HEK293 (cell line): Measurements from ENCODE around the gene HLA-DMA.

Experiments used
- GLIS1 ChIP-seq: fragments of 450-650 bp; formaldehyde crosslinking; IDR thresholded peaks from 2 replicates; pipeline ENCODE4 v1.5.1; 2016; ENCODE audit warnings: missing biosample characterization, missing genetic modification characterization
- MYNN ChIP-seq: fragments of 450-650 bp; formaldehyde crosslinking; IDR thresholded peaks from 2 replicates; pipeline ENCODE4 v1.5.1; 2016; ENCODE audit warnings: missing biosample characterization, missing genetic modification characterization, borderline replicate concordance
- SETDB1 ChIP-seq: IDR thresholded peaks from one replicate; pipeline ENCODE4 v1.6.1; 2017; ENCODE audit warnings: mild to moderate bottlenecking, low read length, moderate library complexity, mixed read lengths; ENCODE audit not compliant: insufficient read length
- SP3 ChIP-seq: fragments of 450-650 bp; formaldehyde crosslinking; IDR thresholded peaks from 2 replicates; pipeline ENCODE4 v1.5.1; 2016; ENCODE audit warnings: missing biosample characterization, missing genetic modification characterization
- ZFHX2 ChIP-seq: fragments of 450-650 bp; formaldehyde crosslinking; conservative IDR thresholded peaks from 2 replicates; pipeline ENCODE4 v1.5.1; 2016; ENCODE audit warnings: missing biosample characterization, missing genetic modification characterization
- ZNF10 ChIP-seq: fragments of 450-650 bp; formaldehyde crosslinking; IDR thresholded peaks from 2 replicates; pipeline ENCODE4 v1.5.1; 2017; ENCODE audit warnings: missing biosample characterization, missing genetic modification characterization
- ZNF138 ChIP-seq: fragments of 450-650 bp; formaldehyde crosslinking; IDR thresholded peaks from 2 replicates; pipeline ENCODE4 v1.5.1; 2016; ENCODE audit warnings: missing biosample characterization, missing genetic modification characterization, borderline replicate concordance
- ZNF157 ChIP-seq: fragments of 450-650 bp; formaldehyde crosslinking; IDR thresholded peaks from 2 replicates; pipeline ENCODE4 v1.5.1; 2016; ENCODE audit warnings: missing biosample characterization, missing genetic modification characterization
- ZNF169 ChIP-seq: fragments of 450-650 bp; formaldehyde crosslinking; IDR thresholded peaks from 2 replicates; pipeline ENCODE4 v1.5.1; 2016; ENCODE audit warnings: missing biosample characterization, missing genetic modification characterization
- ZNF341 ChIP-seq: fragments of 450-650 bp; formaldehyde crosslinking; IDR thresholded peaks from 2 replicates; pipeline ENCODE4; 2016; ENCODE audit warnings: low read depth, missing biosample characterization, missing genetic modification characterization
- ZNF366 ChIP-seq: fragments of 450-650 bp; formaldehyde crosslinking; conservative IDR thresholded peaks from 2 replicates; pipeline ENCODE4 v1.5.1; 2016; ENCODE audit warnings: missing biosample characterization, missing genetic modification characterization
- ZNF585B ChIP-seq: fragments of 450-650 bp; formaldehyde crosslinking; IDR thresholded peaks from 2 replicates; pipeline ENCODE4 v1.5.1; 2016; ENCODE audit warnings: missing biosample characterization, missing genetic modification characterization
- ZNF629 ChIP-seq: fragments of 450-650 bp; formaldehyde crosslinking; IDR thresholded peaks from 2 replicates; pipeline ENCODE4 v1.5.1; 2017; ENCODE audit warnings: missing biosample characterization, missing genetic modification characterization
- ZSCAN30 ChIP-seq: fragments of 450-650 bp; IDR thresholded peaks from 2 replicates; pipeline ENCODE4 v1.5.1; 2018; ENCODE audit warnings: missing biosample characterization, mild to moderate bottlenecking, missing genetic modification characterization, moderate library complexity
- ZXDB ChIP-seq: fragments of 450-650 bp; formaldehyde crosslinking; IDR thresholded peaks from 2 replicates; pipeline ENCODE4 v1.5.1; 2016; ENCODE audit warnings: missing biosample characterization, missing genetic modification characterization
- TF ChIP-seq, protein P1 (sequence below): sonication (generic); formaldehyde crosslinking; IDR thresholded peaks from 2 replicates; pipeline ENCODE4 v1.8.1; 2022; ENCODE audit warnings: mild to moderate bottlenecking, moderate library complexity, missing genetic modification reagents
- TF ChIP-seq, protein P2 (sequence below): IDR thresholded peaks from 2 replicates; pipeline ENCODE4 v1.6.1; 2011; ENCODE audit warnings: mild to moderate bottlenecking, low read depth, low read length, borderline replicate concordance
- TF ChIP-seq, protein P3 (sequence below): fragments of 450-650 bp; formaldehyde crosslinking; IDR thresholded peaks from 2 replicates; pipeline ENCODE4 v1.5.1; 2016; ENCODE audit warnings: missing biosample characterization, missing genetic modification characterization, borderline replicate concordance
- TF ChIP-seq, protein P4 (sequence below): fragments of 450-650 bp; formaldehyde crosslinking; IDR thresholded peaks from 2 replicates; pipeline ENCODE4 v1.5.1; 2016; ENCODE audit warnings: missing biosample characterization, missing genetic modification characterization
- TF ChIP-seq, protein P5 (sequence below): fragments of 450-650 bp; formaldehyde crosslinking; IDR thresholded peaks from 2 replicates; pipeline ENCODE4 v1.5.1; 2016; ENCODE audit warnings: missing biosample characterization, missing genetic modification characterization

HLA-DMA gene

DNA sequence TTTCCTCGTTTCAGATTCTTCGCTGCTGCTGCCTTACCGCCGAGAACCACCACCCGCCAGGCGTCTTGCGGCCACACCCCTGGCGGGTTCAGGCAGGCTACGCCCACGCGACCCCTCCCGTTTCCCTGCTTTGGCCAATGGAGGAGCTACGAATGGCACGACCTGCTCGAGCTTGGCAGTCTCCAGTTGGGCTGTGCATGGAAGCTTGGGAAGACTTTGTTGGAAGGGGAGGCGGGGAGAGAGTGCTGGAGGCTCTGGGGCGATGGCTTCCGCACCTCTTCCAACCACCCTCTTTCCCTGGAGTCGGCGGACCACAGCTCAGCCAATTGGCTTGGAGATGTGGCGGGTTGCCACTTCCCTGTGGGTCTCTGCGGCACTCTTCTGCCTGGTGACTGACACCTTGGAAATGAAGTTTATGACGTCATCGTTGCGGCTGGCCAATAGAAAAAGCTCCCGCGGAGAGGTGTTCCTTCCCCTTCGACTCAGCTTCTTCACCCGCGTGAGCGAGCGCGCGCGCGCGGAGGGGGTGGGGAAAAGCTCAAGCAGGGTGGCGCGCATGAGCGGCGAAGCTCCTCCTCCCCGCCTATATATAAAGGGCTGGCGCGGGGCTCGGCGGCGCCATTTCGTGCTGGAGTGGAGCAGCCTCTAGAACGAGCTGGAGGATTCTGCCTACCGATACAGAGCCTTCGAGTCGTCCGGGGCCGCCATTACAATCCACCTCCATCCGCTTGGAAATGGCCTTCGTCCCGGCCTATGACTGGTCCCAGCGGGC lies 18.9 kb upstream of the HLA-DMA start (continued):
- TF ChIP-seq, protein P1, sequence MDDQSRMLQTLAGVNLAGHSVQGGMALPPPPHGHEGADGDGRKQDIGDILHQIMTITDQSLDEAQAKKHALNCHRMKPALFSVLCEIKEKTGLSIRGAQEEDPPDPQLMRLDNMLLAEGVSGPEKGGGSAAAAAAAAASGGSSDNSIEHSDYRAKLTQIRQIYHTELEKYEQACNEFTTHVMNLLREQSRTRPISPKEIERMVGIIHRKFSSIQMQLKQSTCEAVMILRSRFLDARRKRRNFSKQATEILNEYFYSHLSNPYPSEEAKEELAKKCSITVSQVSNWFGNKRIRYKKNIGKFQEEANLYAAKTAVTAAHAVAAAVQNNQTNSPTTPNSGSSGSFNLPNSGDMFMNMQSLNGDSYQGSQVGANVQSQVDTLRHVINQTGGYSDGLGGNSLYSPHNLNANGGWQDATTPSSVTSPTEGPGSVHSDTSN = peak; percentile 75
- TF ChIP-seq SETDB1 = no peak
- TF ChIP-seq ZNF585B = no peak
- TF ChIP-seq ZNF341 (tag by site-specific recombination) = peak; percentile 94
- TF ChIP-seq ZNF157 (tag by site-specific recombination) = no peak
- TF ChIP-seq, protein P2, sequence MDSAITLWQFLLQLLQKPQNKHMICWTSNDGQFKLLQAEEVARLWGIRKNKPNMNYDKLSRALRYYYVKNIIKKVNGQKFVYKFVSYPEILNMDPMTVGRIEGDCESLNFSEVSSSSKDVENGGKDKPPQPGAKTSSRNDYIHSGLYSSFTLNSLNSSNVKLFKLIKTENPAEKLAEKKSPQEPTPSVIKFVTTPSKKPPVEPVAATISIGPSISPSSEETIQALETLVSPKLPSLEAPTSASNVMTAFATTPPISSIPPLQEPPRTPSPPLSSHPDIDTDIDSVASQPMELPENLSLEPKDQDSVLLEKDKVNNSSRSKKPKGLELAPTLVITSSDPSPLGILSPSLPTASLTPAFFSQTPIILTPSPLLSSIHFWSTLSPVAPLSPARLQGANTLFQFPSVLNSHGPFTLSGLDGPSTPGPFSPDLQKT = no peak
- peak; percentile 69; the same call in 1 of the 2 replicates for TF ChIP-seq ZNF10 (tag by site-specific recombination)
- TF ChIP-seq, protein P3, sequence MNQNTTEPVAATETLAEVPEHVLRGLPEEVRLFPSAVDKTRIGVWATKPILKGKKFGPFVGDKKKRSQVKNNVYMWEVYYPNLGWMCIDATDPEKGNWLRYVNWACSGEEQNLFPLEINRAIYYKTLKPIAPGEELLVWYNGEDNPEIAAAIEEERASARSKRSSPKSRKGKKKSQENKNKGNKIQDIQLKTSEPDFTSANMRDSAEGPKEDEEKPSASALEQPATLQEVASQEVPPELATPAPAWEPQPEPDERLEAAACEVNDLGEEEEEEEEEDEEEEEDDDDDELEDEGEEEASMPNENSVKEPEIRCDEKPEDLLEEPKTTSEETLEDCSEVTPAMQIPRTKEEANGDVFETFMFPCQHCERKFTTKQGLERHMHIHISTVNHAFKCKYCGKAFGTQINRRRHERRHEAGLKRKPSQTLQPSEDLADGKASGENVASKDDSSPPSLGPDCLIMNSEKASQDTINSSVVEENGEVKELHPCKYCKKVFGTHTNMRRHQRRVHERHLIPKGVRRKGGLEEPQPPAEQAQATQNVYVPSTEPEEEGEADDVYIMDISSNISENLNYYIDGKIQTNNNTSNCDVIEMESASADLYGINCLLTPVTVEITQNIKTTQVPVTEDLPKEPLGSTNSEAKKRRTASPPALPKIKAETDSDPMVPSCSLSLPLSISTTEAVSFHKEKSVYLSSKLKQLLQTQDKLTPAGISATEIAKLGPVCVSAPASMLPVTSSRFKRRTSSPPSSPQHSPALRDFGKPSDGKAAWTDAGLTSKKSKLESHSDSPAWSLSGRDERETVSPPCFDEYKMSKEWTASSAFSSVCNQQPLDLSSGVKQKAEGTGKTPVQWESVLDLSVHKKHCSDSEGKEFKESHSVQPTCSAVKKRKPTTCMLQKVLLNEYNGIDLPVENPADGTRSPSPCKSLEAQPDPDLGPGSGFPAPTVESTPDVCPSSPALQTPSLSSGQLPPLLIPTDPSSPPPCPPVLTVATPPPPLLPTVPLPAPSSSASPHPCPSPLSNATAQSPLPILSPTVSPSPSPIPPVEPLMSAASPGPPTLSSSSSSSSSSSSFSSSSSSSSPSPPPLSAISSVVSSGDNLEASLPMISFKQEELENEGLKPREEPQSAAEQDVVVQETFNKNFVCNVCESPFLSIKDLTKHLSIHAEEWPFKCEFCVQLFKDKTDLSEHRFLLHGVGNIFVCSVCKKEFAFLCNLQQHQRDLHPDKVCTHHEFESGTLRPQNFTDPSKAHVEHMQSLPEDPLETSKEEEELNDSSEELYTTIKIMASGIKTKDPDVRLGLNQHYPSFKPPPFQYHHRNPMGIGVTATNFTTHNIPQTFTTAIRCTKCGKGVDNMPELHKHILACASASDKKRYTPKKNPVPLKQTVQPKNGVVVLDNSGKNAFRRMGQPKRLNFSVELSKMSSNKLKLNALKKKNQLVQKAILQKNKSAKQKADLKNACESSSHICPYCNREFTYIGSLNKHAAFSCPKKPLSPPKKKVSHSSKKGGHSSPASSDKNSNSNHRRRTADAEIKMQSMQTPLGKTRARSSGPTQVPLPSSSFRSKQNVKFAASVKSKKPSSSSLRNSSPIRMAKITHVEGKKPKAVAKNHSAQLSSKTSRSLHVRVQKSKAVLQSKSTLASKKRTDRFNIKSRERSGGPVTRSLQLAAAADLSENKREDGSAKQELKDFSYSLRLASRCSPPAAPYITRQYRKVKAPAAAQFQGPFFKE (tag by site-specific recombination) = no peak
- TF ChIP-seq, protein P4, sequence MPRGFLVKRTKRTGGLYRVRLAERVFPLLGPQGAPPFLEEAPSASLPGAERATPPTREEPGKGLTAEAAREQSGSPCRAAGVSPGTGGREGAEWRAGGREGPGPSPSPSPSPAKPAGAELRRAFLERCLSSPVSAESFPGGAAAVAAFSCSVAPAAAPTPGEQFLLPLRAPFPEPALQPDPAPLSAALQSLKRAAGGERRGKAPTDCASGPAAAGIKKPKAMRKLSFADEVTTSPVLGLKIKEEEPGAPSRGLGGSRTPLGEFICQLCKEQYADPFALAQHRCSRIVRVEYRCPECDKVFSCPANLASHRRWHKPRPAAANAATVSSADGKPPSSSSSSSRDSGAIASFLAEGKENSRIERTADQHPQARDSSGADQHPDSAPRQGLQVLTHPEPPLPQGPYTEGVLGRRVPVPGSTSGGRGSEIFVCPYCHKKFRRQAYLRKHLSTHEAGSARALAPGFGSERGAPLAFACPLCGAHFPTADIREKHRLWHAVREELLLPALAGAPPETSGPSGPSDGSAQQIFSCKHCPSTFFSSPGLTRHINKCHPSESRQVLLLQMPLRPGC (tag by site-specific recombination) = peak; percentile 60; the same call in 1 of the 2 replicates
- TF ChIP-seq ZNF366 (tag by site-specific recombination) = peak; percentile 42; the same call in 1 of the 2 replicates
- TF ChIP-seq ZNF629 = peak; percentile 99
- no peak for TF ChIP-seq MYNN (tag by site-specific recombination)
- TF ChIP-seq, protein P5, sequence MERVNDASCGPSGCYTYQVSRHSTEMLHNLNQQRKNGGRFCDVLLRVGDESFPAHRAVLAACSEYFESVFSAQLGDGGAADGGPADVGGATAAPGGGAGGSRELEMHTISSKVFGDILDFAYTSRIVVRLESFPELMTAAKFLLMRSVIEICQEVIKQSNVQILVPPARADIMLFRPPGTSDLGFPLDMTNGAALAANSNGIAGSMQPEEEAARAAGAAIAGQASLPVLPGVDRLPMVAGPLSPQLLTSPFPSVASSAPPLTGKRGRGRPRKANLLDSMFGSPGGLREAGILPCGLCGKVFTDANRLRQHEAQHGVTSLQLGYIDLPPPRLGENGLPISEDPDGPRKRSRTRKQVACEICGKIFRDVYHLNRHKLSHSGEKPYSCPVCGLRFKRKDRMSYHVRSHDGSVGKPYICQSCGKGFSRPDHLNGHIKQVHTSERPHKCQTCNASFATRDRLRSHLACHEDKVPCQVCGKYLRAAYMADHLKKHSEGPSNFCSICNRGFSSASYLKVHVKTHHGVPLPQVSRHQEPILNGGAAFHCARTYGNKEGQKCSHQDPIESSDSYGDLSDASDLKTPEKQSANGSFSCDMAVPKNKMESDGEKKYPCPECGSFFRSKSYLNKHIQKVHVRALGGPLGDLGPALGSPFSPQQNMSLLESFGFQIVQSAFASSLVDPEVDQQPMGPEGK = peak; percentile 54
- TF ChIP-seq ZFHX2 (tag by site-specific recombination) = peak; percentile 85
- no peak for TF ChIP-seq ZNF138 (tag by site-specific recombination)
- TF ChIP-seq SP3 = peak; percentile 81
- peak; percentile 97 for TF ChIP-seq ZSCAN30
- TF ChIP-seq ZXDB (tag by site-specific recombination) = peak; percentile 83
- TF ChIP-seq GLIS1 (tag by site-specific recombination) = peak; percentile 78
- TF ChIP-seq ZNF169 (tag by site-specific recombination) = 0 out of 2 replicates have a peak, but pooled peaks have one; percentile 52
